Astrocyte (in vitro differentiated cells and primary cell): ENCODE results near the gene EGFR. TPM values are rescaled to one million over a fixed set of nuclear protein-coding genes. Genes with fewer than 3 reads are reported as not detected.

Experiments
- DNase-seq: peaks from one replicate; pipeline ENCODE4 v3.0.0-alpha.2; 2010; ENCODE audit warnings: low read depth
- FAIRE-seq: peaks from 2 replicates; lab custom pipeline; 2011; peaks lifted over from hg19 to GRCh38; lab: Jason Lieb, UNC
- H2AFZ ChIP-seq: 2 replicates; pipeline ENCODE4 v1.6.0; 2012; ENCODE audit warnings: low read depth, low read length, inconsistent platforms
- H3K27ac ChIP-seq: 2 replicates; pipeline ENCODE4 v1.5.1; 2011; ENCODE audit warnings: low read depth, low read length, inconsistent platforms
- H3K27me3 ChIP-seq: 2 replicates; pipeline ENCODE4 v1.6.0; 2011; ENCODE audit warnings: low read length, inconsistent platforms; ENCODE audit not compliant: insufficient read depth
- H3K36me3 ChIP-seq: 2 replicates; pipeline ENCODE4 v1.5.1; 2011; ENCODE audit warnings: low read length, inconsistent platforms; ENCODE audit not compliant: insufficient read depth
- H3K4me1 ChIP-seq: 2 replicates; pipeline ENCODE4 v1.5.1; 2011; ENCODE audit warnings: low read length, inconsistent platforms; ENCODE audit not compliant: insufficient read depth
- H3K4me2 ChIP-seq: 2 replicates; pipeline ENCODE4 v1.6.0; 2012; ENCODE audit warnings: low read length, inconsistent platforms
- H3K4me3 ChIP-seq: 2 replicates; pipeline ENCODE4 v1.5.1; 2011; ENCODE audit warnings: low read depth, mild to moderate bottlenecking, low read length, inconsistent platforms; ENCODE audit not compliant: insufficient read depth
- H3K79me2 ChIP-seq: 2 replicates; pipeline ENCODE4 v1.6.0; 2012; ENCODE audit warnings: mild to moderate bottlenecking, low read length, inconsistent platforms; ENCODE audit not compliant: insufficient read depth
- H3K9ac ChIP-seq: 2 replicates; pipeline ENCODE4 v1.6.0; 2012; ENCODE audit warnings: mild to moderate bottlenecking, low read length, inconsistent platforms
- H3K9me3 ChIP-seq: 2 replicates; pipeline ENCODE4 v1.5.1; 2012; ENCODE audit warnings: low read depth, mild to moderate bottlenecking, low read length, inconsistent platforms; ENCODE audit not compliant: insufficient read depth
- H4K20me1 ChIP-seq: 2 replicates; pipeline ENCODE4 v1.6.0; 2012; ENCODE audit warnings: low read length, inconsistent platforms; ENCODE audit not compliant: insufficient read depth
- H3K27ac Mint-ChIP-seq: one replicate; pipeline ENCODE4 v1.8.0; 2021; ENCODE audit warnings: mild to moderate bottlenecking, mixed read lengths; ENCODE audit not compliant: unreplicated experiment
- H3K27me3 Mint-ChIP-seq: one replicate; pipeline ENCODE4 v1.8.0; 2021; ENCODE audit warnings: low read depth, mixed read lengths; ENCODE audit not compliant: unreplicated experiment
- H3K36me3 Mint-ChIP-seq: one replicate; pipeline ENCODE4 v1.8.0; 2021; ENCODE audit warnings: low read depth, mixed read lengths; ENCODE audit not compliant: unreplicated experiment
- H3K4me1 Mint-ChIP-seq: one replicate; pipeline ENCODE4 v1.8.0; 2021; ENCODE audit warnings: low read depth, mixed read lengths; ENCODE audit not compliant: unreplicated experiment
- H3K4me3 Mint-ChIP-seq: one replicate; pipeline ENCODE4 v1.8.0; 2021; ENCODE audit warnings: mild to moderate bottlenecking, moderate library complexity, mixed read lengths; ENCODE audit not compliant: unreplicated experiment
- H3K9me3 Mint-ChIP-seq: one replicate; pipeline ENCODE4 v1.8.0; 2021; ENCODE audit warnings: mild to moderate bottlenecking, mixed read lengths; ENCODE audit not compliant: unreplicated experiment
- EZH2 ChIP-seq: IDR thresholded peaks from 2 replicates; pipeline ENCODE4 v1.6.1; 2012; ENCODE audit warnings: mild to moderate bottlenecking, low read length, inconsistent platforms; ENCODE audit not compliant: insufficient read depth
- total RNA-seq: library from RNA; stranded (reverse); gene quantifications from 2 replicates; pipeline ENCODE4 v1.2.1, GENCODE V29; 2021
- TF ChIP-seq, protein P1 (sequence below): IDR thresholded peaks from 2 replicates; pipeline ENCODE4 v1.5.1; 2011; ENCODE audit warnings: low read depth, mild to moderate bottlenecking, inconsistent platforms, low read length, moderate library complexity; ENCODE audit not compliant: insufficient read depth

EGFR gene
- total RNA-seq, 1 donor from 2014 or later, result 27.3 TPM

DNA sequence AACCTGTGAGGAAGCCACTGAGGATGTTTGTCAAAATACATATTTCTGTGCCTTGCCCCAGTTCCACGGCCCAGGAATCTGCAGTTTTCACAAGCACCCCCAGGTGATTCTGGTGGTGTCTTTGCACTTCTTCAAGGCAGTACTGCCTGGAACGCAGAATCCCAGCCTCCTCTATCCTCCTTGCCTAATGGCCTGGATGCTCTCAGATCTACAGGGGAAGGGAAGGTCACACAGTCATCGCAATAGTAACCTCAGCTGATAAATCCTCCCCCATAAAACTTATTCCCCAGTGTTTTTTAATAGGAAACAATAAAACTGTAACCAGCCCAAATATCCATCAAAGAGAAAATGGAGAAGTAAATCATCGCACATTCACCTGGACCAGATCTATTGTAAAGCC lies 78.3 kb downstream of the EGFR start:
- Histone ChIP-seq H3K4me2 (no peak overlapping the region), H3K4me1 (peaks cover 3% of the 10 kb centered on the region), H3K9me3 (no peaks in the 10 kb centered on the region), H3K27ac (no peak overlapping the region), H3K4me3 (no peak overlapping the region), H3K79me2 (peaks cover 99% of the 10 kb centered on the region), H3K27me3 (no peaks in the 10 kb centered on the region), H3K9ac (no peak overlapping the region), H4K20me1 (peaks cover 73% of the 10 kb centered on the region), H3K36me3 (no peaks in the 10 kb centered on the region), H2AFZ (no peak overlapping the region)
- no peak for DNase-seq
- FAIRE-seq, result no peak
- peaks cover 17% of the 10 kb centered on the region for H3K4me1 Mint-ChIP-seq
- H3K36me3 Mint-ChIP-seq, result no peaks in the 10 kb centered on the region
- H3K27ac Mint-ChIP-seq, result no peak overlapping the region
- peaks cover 2% of the 10 kb centered on the region for H3K27me3 Mint-ChIP-seq
- no peak overlapping the region for H3K4me3 Mint-ChIP-seq
- H3K9me3 Mint-ChIP-seq, result no peaks in the 10 kb centered on the region
- TF ChIP-seq, protein P1, sequence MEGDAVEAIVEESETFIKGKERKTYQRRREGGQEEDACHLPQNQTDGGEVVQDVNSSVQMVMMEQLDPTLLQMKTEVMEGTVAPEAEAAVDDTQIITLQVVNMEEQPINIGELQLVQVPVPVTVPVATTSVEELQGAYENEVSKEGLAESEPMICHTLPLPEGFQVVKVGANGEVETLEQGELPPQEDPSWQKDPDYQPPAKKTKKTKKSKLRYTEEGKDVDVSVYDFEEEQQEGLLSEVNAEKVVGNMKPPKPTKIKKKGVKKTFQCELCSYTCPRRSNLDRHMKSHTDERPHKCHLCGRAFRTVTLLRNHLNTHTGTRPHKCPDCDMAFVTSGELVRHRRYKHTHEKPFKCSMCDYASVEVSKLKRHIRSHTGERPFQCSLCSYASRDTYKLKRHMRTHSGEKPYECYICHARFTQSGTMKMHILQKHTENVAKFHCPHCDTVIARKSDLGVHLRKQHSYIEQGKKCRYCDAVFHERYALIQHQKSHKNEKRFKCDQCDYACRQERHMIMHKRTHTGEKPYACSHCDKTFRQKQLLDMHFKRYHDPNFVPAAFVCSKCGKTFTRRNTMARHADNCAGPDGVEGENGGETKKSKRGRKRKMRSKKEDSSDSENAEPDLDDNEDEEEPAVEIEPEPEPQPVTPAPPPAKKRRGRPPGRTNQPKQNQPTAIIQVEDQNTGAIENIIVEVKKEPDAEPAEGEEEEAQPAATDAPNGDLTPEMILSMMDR, result no peak

DNA sequence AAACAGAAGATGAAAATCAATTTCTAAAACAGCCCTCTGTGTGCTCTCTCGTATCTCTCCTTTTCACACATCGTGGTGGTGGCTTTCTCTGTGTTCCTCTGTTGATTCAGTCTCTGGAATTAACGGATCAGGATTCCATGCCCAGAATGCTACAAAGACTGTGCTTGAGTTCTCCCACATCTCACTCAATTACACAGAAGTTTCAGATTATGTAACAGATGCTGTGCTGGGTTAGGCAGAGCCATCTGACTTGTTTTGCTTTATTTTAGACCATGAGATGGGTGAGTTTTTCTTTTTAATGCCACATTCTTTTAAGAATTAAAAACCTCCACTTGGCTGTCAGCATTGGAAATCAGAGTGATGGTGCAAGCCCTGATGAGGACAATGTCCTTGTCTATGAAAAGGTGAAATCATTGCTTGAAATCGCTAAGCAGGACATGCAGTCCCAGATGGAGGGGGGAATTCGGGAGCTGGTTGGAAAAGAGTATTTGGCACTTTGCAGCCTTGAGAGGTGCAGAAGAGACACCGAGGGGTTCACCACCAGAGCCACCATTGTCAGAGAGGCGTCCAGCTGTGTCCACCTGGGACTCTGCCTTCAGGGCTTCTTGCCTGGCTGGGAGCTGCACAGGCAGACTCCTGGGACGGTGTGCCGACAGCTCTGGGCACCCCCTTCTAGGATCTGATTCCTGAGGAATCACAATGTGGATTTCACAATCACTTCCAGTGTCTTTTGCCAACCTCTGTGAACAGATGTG lies 80.4 kb downstream of the EGFR start:
- H3K36me3 Mint-ChIP-seq, result no peaks in the 10 kb centered on the region
- Histone ChIP-seq H3K79me2 (peaks cover 91% of the 10 kb centered on the region), H3K4me3 (no peak overlapping the region), H3K27ac (no peak overlapping the region), H3K9ac (no peak overlapping the region), H3K4me2 (no peak overlapping the region), H4K20me1 (peaks cover 69% of the 10 kb centered on the region), H3K4me1 (peaks cover 4% of the 10 kb centered on the region), H3K27me3 (no peaks in the 10 kb centered on the region), H2AFZ (no peak overlapping the region), H3K36me3 (no peaks in the 10 kb centered on the region), H3K9me3 (no peaks in the 10 kb centered on the region)
- DNase-seq (no peak), FAIRE-seq (peak; percentile 55)
- H3K9me3 Mint-ChIP-seq, result no peaks in the 10 kb centered on the region
- no peak overlapping the region for H3K27ac Mint-ChIP-seq
- no peak overlapping the region for H3K4me3 Mint-ChIP-seq
- TF ChIP-seq, protein P1, result no peak
- no peak for TF ChIP-seq EZH2
- peaks cover 3% of the 10 kb centered on the region for H3K27me3 Mint-ChIP-seq
- peaks cover 13% of the 10 kb centered on the region for H3K4me1 Mint-ChIP-seq

DNA sequence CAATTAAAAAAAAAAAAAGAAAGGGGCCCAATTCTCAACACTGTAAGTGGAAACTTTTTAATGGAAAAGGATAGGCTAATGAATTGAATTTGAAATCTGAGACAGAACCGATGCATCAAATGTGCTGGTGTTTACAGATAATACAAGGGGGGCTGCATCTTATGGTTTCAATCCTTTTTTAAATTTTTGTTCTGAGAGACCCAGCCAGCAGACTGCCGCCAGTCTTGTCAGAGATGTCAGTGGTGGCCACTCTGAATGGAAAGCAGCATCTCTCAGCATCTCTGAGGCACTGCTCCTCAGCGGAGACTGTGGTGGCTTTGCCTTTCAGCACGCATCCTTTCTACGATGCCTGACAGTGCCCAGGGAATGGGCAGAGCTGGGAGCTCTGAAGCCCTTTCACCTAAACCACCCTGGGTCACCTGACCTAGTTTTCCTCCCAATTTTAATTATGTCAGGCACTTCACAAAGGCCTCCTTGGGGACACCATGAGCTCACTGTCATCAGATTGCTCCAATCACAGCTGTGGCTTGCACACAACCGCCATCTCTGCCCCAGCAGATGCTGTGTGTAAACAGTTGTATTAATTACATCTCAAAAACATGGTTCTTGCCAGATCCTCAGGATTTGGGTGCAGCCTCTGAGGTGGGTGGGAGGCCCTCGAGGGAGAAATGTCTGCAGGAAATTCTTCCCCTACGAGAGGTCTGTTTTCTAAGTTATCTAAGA lies 81.2 kb downstream of the EGFR start:
- Mint-ChIP-seq H3K27me3 (peaks cover 3% of the 10 kb centered on the region), H3K9me3 (no peaks in the 10 kb centered on the region), H3K36me3 (no peaks in the 10 kb centered on the region), H3K4me1 (peaks cover 17% of the 10 kb centered on the region), H3K27ac (no peak overlapping the region), H3K4me3 (no peak overlapping the region)
- no peak overlapping the region for H3K4me3 ChIP-seq
- peaks cover 67% of the 10 kb centered on the region for H4K20me1 ChIP-seq
- no peak for FAIRE-seq
- H3K27me3 ChIP-seq, result no peaks in the 10 kb centered on the region
- H3K79me2 ChIP-seq, result peaks cover 86% of the 10 kb centered on the region
- TF ChIP-seq, protein P1, result no peak
- TF ChIP-seq EZH2, result no peak
- no peak overlapping the region for H3K4me2 ChIP-seq
- DNase-seq, result no peak
- no peak overlapping the region for H3K9ac ChIP-seq
- H2AFZ ChIP-seq, result no peak overlapping the region
- peaks cover 11% of the 10 kb centered on the region for H3K4me1 ChIP-seq
- no peaks in the 10 kb centered on the region for H3K9me3 ChIP-seq
- no peaks in the 10 kb centered on the region for H3K36me3 ChIP-seq
- H3K27ac ChIP-seq, result no peak overlapping the region
